Lung microvascular endothelial cell (primary cell): Measurements from ENCODE around the gene ARID3B. TPM values are rescaled to one million over a fixed set of nuclear protein-coding genes. Genes with fewer than 3 reads are reported as not detected.

Source experiments
- DNase-seq, 2 donors: peaks; one replicate each; pipeline versions ENCODE4 v3.0.0 to v3.0.0-alpha.2; 2010; ENCODE audit warnings: low read depth in 2 of 2
- total RNA-seq: library from RNA; depleted of rRNA; stranded (reverse); fragments of >200 nt; gene quantifications from 2 replicates; pipeline ENCODE4 v1.2.1, GENCODE V29; 2014

The ARID3B gene
- total RNA-seq, 1 donor from 2014 or later, result 2.8 TPM

- DNase-seq, result no peak
Measured at GRCh38 chr15:74642348-74642733, 101.3 kb downstream of the ARID3B start.

GRCh38 chr15:74642734-74643664, 102.0 kb downstream of the ARID3B start:
- peak; percentile 25 to 67 for DNase-seq

- DNase-seq, result no peak
Measured at GRCh38 chr15:74643665-74644204, 102.7 kb downstream of the ARID3B start.

- no peak for DNase-seq
Measured at GRCh38 chr15:74646480-74646879, 105.5 kb downstream of the ARID3B start.

Other genes with a start within 250 kb of the ARID3B start
- gene CYP11A1, start 173.6 kb upstream of the ARID3B start, total RNA-seq, result not detected in 2 replicates
- 0.65 and 0.79 TPM in 2 replicates for gene SEMA7A, start 107.3 kb upstream of the ARID3B start, total RNA-seq
- 21.4 and 27.4 TPM in 2 replicates for gene UBL7, start 80.1 kb upstream of the ARID3B start, total RNA-seq
- 31.6 and 48.2 TPM in 2 replicates for gene CLK3, start 74.6 kb downstream of the ARID3B start, total RNA-seq
- 11.6 and 21.4 TPM in 2 replicates for gene EDC3, start 154.8 kb downstream of the ARID3B start, total RNA-seq
- 8.5 and 115 TPM in 2 replicates for gene CYP1A1, start 184.3 kb downstream of the ARID3B start, total RNA-seq
- gene CYP1A2, start 207.6 kb downstream of the ARID3B start, total RNA-seq, result not detected in 2 replicates
- 24.4 and 37.9 TPM in 2 replicates for gene CSK, start 240.9 kb downstream of the ARID3B start, total RNA-seq